Panc1 (cell line): ENCODE results near the gene GDF2. TPM values are rescaled to one million over a fixed set of nuclear protein-coding genes. Genes with fewer than 3 reads are reported as not detected.

Experiments
- ATAC-seq: fragments of 200-7000 bp; cut with Tn5 transposase; 2 replicates; pipeline ENCODE4 v1.9.1; 2020; ENCODE audit warnings: mild to moderate bottlenecking, moderate library complexity
- BruUV-seq: library from RNA; stranded (reverse); fragments of 400-500 nt; replicated peaks from 2 replicates; lab custom pipeline; 2021; lab: Mats Ljungman, UMichigan
- CTCF ChIA-PET: fragments of 300-600 bp; sonication (Branson Sonifier 250); formaldehyde crosslinking; loops from one replicate; lab custom pipeline; 2022; ENCODE audit warnings: antibody characterized with exemption; lab: Charles Lee
- POLR2A ChIA-PET: fragments of 300-600 bp; sonication (Branson Sonifier 250); formaldehyde crosslinking; loops from one replicate; lab custom pipeline; 2022; ENCODE audit warnings: antibody characterized with exemption; lab: Charles Lee
- DNase-seq: peaks from one replicate; pipeline ENCODE4 v3.0.0-alpha.2; 2010; ENCODE audit warnings: low read depth, low spot score
- H3K27ac ChIP-seq: 2 replicates; pipeline ENCODE4 v1.5.1; 2011; ENCODE audit warnings: mild to moderate bottlenecking, low read length, inconsistent platforms
- H3K27me3 ChIP-seq: fragments of 200-500 bp; sonication (Bioruptor generic); 2 replicates; pipeline ENCODE4 v1.6.0; 2014; ENCODE audit warnings: low read length, inconsistent platforms; ENCODE audit not compliant: control insufficient read depth, insufficient read depth
- H3K36me3 ChIP-seq: fragments of 200-500 bp; sonication (Bioruptor generic); 2 replicates; pipeline ENCODE4 v1.5.1; 2014; ENCODE audit warnings: inconsistent platforms, mild to moderate bottlenecking, low read length, moderate library complexity; ENCODE audit not compliant: control insufficient read depth, insufficient read depth
- H3K4me1 ChIP-seq: 2 replicates; pipeline ENCODE4 v1.5.1; 2011; ENCODE audit warnings: inconsistent platforms, mild to moderate bottlenecking, low read length, moderate library complexity; ENCODE audit not compliant: control insufficient read depth, insufficient read depth
- H3K4me3 ChIP-seq, 2 experiments: 2 replicates each; pipeline ENCODE4 v1.5.1; 2011 to 2012; ENCODE audit warnings: low read depth in 2 of 2, low read length in 2 of 2, mild to moderate bottlenecking in 2 of 2, inconsistent platforms in 1 of 2, moderate library complexity in 1 of 2
- H3K9me3 ChIP-seq: fragments of 200-500 bp; sonication (Bioruptor generic); 2 replicates; pipeline ENCODE4 v1.5.1; 2014; ENCODE audit warnings: low read depth, mild to moderate bottlenecking, inconsistent platforms, low read length, moderate library complexity; ENCODE audit not compliant: control insufficient read depth, insufficient read depth
- POLR2AphosphoS5 ChIP-seq: IDR thresholded peaks from 2 replicates; pipeline ENCODE4 v1.6.1; 2012; ENCODE audit warnings: mild to moderate bottlenecking, low read depth, low read length, moderate library complexity
- SIN3A ChIP-seq: IDR thresholded peaks from 2 replicates; pipeline ENCODE4 v1.6.1; 2012; ENCODE audit warnings: low read depth, mild to moderate bottlenecking, low read length, moderate library complexity, borderline replicate concordance; ENCODE audit not compliant: insufficient read depth
- TCF7L2 ChIP-seq: IDR thresholded peaks from 2 replicates; pipeline ENCODE4 v1.6.1; 2011; ENCODE audit warnings: mild to moderate bottlenecking, low read depth, low read length, inconsistent platforms
- in situ Hi-C: cut with HindIII; loops from 2 replicates; pipeline ENCODE4 v1.10.0; 2016; ENCODE audit warnings: low sequenced_read_pairs, low pct_unique_long_range_greater_than_20kb
- intact Hi-C: fragments of 100-400 bp; cut with micrococcal nuclease; formaldehyde crosslinking; loops from one replicate; pipeline ENCODE4 v1.10.0; 2022; ENCODE audit not compliant: unreplicated experiment
- total RNA-seq: library from RNA; stranded (reverse); gene quantifications from one replicate; pipeline ENCODE4 v1.2.1, GENCODE V29; 2021; ENCODE audit not compliant: unreplicated experiment
- TF ChIP-seq, protein P1 (sequence below), 2 experiments: IDR thresholded peaks; 2 replicates each; pipeline ENCODE4 v1.6.1; 2011 to 2012; ENCODE audit warnings: low read depth in 2 of 2, control low read depth in 1 of 2, low read length in 1 of 2, mild to moderate bottlenecking in 1 of 2, moderate library complexity in 1 of 2; ENCODE audit not compliant: insufficient read depth in 1 of 2
- TF ChIP-seq, protein P2 (sequence below): fragments of 450-650 bp; IDR thresholded peaks from 2 replicates; pipeline ENCODE4 v1.5.1; 2017; ENCODE audit warnings: mild to moderate bottlenecking

GDF2 gene
- total RNA-seq, 1 experiment from 2014 or later: not detected

DNA sequence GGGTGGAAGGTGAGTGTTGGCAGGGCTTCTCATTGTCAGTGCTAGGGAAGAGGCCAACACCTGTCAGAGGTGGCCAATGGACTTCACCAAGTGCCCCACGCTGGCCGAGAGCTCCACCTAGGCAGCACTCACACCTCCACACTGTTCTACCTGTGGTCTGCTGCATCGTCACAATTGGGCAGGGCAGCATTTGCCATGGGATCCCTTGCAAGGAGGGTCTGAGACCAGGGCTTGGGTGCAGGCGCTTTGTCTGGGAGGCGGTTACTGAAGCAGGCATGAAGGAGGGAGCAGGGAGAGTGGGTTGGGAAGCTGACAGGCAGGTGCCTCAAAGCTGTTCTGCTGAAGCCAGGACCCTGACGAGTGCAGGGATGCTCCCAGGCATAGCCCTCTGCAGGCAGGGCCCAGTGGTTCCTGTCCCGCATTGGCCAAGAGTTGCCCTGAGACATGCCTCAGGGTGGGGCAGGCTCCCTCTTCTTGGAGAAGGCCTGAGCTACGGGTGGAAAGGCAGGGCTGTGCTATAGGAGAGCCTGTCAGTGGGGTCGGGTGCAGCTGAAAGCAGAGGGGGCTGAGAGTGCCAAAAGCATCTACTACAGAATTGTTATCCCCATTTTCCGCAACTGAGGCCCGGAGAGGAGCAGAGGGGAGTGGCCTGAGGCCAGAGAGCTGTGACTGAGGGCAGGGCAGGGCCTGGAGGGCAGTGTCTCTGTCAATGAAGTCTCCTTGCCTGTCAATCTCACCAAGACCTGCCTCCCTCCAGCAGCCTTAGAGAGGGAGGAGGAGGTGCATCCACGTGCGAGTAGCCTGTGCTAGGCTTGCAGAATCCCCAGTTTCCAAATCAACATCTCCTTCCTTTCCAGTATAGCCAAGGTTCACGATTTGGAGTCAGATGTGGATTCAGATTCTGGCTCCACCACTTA, 29.9 kb downstream of the GDF2 start:
- Histone ChIP-seq H3K27me3 (no peaks in the 10 kb centered on the region), H3K9me3 (no peaks in the 10 kb centered on the region), H3K36me3 (no peaks in the 10 kb centered on the region), H3K4me1 (no peaks in the 10 kb centered on the region), H3K4me3 (no peak overlapping the region), H3K27ac (no peak overlapping the region)
- TF ChIP-seq POLR2AphosphoS5 (no peak), SIN3A (no peak), TCF7L2 (no peak)
- TF ChIP-seq, protein P1, sequence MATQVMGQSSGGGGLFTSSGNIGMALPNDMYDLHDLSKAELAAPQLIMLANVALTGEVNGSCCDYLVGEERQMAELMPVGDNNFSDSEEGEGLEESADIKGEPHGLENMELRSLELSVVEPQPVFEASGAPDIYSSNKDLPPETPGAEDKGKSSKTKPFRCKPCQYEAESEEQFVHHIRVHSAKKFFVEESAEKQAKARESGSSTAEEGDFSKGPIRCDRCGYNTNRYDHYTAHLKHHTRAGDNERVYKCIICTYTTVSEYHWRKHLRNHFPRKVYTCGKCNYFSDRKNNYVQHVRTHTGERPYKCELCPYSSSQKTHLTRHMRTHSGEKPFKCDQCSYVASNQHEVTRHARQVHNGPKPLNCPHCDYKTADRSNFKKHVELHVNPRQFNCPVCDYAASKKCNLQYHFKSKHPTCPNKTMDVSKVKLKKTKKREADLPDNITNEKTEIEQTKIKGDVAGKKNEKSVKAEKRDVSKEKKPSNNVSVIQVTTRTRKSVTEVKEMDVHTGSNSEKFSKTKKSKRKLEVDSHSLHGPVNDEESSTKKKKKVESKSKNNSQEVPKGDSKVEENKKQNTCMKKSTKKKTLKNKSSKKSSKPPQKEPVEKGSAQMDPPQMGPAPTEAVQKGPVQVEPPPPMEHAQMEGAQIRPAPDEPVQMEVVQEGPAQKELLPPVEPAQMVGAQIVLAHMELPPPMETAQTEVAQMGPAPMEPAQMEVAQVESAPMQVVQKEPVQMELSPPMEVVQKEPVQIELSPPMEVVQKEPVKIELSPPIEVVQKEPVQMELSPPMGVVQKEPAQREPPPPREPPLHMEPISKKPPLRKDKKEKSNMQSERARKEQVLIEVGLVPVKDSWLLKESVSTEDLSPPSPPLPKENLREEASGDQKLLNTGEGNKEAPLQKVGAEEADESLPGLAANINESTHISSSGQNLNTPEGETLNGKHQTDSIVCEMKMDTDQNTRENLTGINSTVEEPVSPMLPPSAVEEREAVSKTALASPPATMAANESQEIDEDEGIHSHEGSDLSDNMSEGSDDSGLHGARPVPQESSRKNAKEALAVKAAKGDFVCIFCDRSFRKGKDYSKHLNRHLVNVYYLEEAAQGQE (IDR thresholded peaks at IDR 0.05; ENCODE audit: insufficient read depth in 1 of 2, low read depth in 2 of 2, low read length in 1 of 2): no peak
- TF ChIP-seq, protein P2, sequence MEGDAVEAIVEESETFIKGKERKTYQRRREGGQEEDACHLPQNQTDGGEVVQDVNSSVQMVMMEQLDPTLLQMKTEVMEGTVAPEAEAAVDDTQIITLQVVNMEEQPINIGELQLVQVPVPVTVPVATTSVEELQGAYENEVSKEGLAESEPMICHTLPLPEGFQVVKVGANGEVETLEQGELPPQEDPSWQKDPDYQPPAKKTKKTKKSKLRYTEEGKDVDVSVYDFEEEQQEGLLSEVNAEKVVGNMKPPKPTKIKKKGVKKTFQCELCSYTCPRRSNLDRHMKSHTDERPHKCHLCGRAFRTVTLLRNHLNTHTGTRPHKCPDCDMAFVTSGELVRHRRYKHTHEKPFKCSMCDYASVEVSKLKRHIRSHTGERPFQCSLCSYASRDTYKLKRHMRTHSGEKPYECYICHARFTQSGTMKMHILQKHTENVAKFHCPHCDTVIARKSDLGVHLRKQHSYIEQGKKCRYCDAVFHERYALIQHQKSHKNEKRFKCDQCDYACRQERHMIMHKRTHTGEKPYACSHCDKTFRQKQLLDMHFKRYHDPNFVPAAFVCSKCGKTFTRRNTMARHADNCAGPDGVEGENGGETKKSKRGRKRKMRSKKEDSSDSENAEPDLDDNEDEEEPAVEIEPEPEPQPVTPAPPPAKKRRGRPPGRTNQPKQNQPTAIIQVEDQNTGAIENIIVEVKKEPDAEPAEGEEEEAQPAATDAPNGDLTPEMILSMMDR: no peak
- intact Hi-C loops: no loop called here
- ATAC-seq (no peak), DNase-seq (no peak)
- ChIA-PET POLR2A (no interaction called here), CTCF (no interaction called here)
- BruUV-seq: no TSS peak
- in situ Hi-C loops: no loop called here

- intact Hi-C loops (no loop called here), in situ Hi-C loops (no loop called here)
- ChIA-PET CTCF (no interaction called here), POLR2A (no interaction called here)
- H3K4me3 ChIP-seq: no peak overlapping the region
- no peaks in the 10 kb centered on the region for H3K4me1 ChIP-seq
- H3K9me3 ChIP-seq: no peaks in the 10 kb centered on the region
- H3K27me3 ChIP-seq: no peaks in the 10 kb centered on the region
- no peak overlapping the region for H3K27ac ChIP-seq
- BruUV-seq: no TSS peak
- no peak for ATAC-seq
- H3K36me3 ChIP-seq: no peaks in the 10 kb centered on the region
- TF ChIP-seq, protein P2: no peak
- no peak for TF ChIP-seq POLR2AphosphoS5
- TF ChIP-seq, protein P1 (IDR thresholded peaks at IDR 0.05; ENCODE audit: insufficient read depth in 1 of 2, low read depth in 2 of 2, low read length in 1 of 2): no peak
- TF ChIP-seq TCF7L2: no peak
- no peak for TF ChIP-seq SIN3A
- no peak for DNase-seq
Observed at GRCh38 chr10:47353351-47353750, 31.1 kb downstream of the GDF2 start.
